GM21786 (cell line): ENCODE data around the gene INTS14.

ENCODE experiments used
- ATAC-seq: cut with Tn5 transposase; IDR thresholded peaks from one replicate; pipeline ENCODE4 v1.9.1; 2021; ENCODE audit not compliant: unreplicated experiment

The INTS14 gene

GRCh38 chr15:65610871-65611718 is at the start of gene INTS14:
Gene INTS14, minus strand, starts transcription at chr15:65611131. Its CDS starts 3,751 bp downstream, at chr15:65607380.
- peak; percentile 91 for ATAC-seq

- no peak for ATAC-seq
These were observed 48.6 kb upstream of the INTS14 start for GRCh38 chr15:65659502-65660052.

GRCh38 chr15:65655457-65655856 is 44.5 kb upstream of the INTS14 start:
- ATAC-seq: no peak

- no peak for ATAC-seq
These were observed 44.1 kb upstream of the INTS14 start for GRCh38 chr15:65655026-65655425.

- ATAC-seq: no peak
These were observed 43.0 kb upstream of the INTS14 start for GRCh38 chr15:65653801-65654521.

GRCh38 chr15:65653341-65653740 is 42.4 kb upstream of the INTS14 start:
- no peak for ATAC-seq

- no peak for ATAC-seq
These were observed 41.2 kb upstream of the INTS14 start for GRCh38 chr15:65651831-65652749.

GRCh38 chr15:65651042-65651322 is 40.1 kb upstream of the INTS14 start:
- ATAC-seq: no peak

- ATAC-seq: no peak
These were observed 39.5 kb upstream of the INTS14 start for GRCh38 chr15:65650312-65651041.

- no peak for ATAC-seq
These were observed 35.6 kb upstream of the INTS14 start for GRCh38 chr15:65646486-65646885.

- ATAC-seq: no peak
These were observed 34.5 kb upstream of the INTS14 start for GRCh38 chr15:65645392-65645791.

- ATAC-seq: no peak
These were observed 33.4 kb upstream of the INTS14 start for GRCh38 chr15:65644282-65644681.

- no peak for ATAC-seq
These were observed 31.7 kb upstream of the INTS14 start for GRCh38 chr15:65642594-65642993.

GRCh38 chr15:65641768-65642475 is 31.0 kb upstream of the INTS14 start:
- no peak for ATAC-seq

- no peak for ATAC-seq
These were observed 28.6 kb upstream of the INTS14 start for GRCh38 chr15:65639509-65639908.

GRCh38 chr15:65638681-65639089 is 27.8 kb upstream of the INTS14 start:
- ATAC-seq: no peak

GRCh38 chr15:65638109-65638508 is 27.2 kb upstream of the INTS14 start:
- no peak for ATAC-seq

- ATAC-seq: no peak
These were observed 23.4 kb upstream of the INTS14 start for GRCh38 chr15:65634356-65634755.

GRCh38 chr15:65633752-65634151 is 22.8 kb upstream of the INTS14 start:
- ATAC-seq: no peak
